ENCODE measurements around the gene SELP. TPM values are rescaled to one million over a fixed set of nuclear protein-coding genes. Genes with fewer than 3 reads are reported as not detected.

SELP gene
- total and polyA plus RNA-seq, 2 of the 13 experiments (the other 11 are each of a cell fraction or from before 2014, with no cell fraction given), result 0.11 TPM; not detected in 1

GRCh38 chr1:169644297-169644696, 14.4 kb upstream of the SELP start:
- H4K20me1 ChIP-seq (ENCODE audit: insufficient read depth, low read length), result no peaks in the 10 kb centered on the region
- no peak overlapping the region for H2AFZ ChIP-seq (ENCODE audit: low read length)
- H3K9me3 ChIP-seq (ENCODE audit: low read length), result no peaks in the 10 kb centered on the region
- no peak overlapping the region for H3K4me2 ChIP-seq (ENCODE audit: low read depth, low read length)
- no peaks in the 10 kb centered on the region for H3K4me1 ChIP-seq (ENCODE audit: insufficient read depth, low read length)
- peaks cover 0 to 5% of the 10 kb centered on the region in 2 experiments; a peak in 1 of 5 replicates for H3K27me3 ChIP-seq (ENCODE audit: control insufficient read depth in 1 of 2, insufficient read depth in 2 of 2, low read length in 2 of 2)
- DNase-seq (ENCODE audit: low spot score) (no peak), FAIRE-seq (no peak), ATAC-seq (no peak)
- WGBS (ENCODE audit: low lambda C conversion rate), result 10% methylated on average over 3 of the region's 3 CpGs
- no TSS peak for BruUV-seq (replicated peaks)
- ChIA-PET CTCF (ENCODE audit: low intra/inter-chr PET ratio, low total read pairs) (no interaction called here), POLR2A (no interaction called here)
- H3K36me3 ChIP-seq (replicated peaks in 1 of 2; ENCODE audit: control insufficient read depth in 1 of 2, insufficient read depth in 2 of 2, low read length in 2 of 2), result no peaks in the 10 kb centered on the region
- in situ Hi-C loops (cut with HindIII; ENCODE audit: extremely low pct_ligation_motif_present, low pct_unique_long_range_greater_than_20kb) (no loop called here), intact Hi-C loops (cut with micrococcal nuclease; ENCODE audit: unreplicated experiment) (no loop called here)
- no peak for TF ChIP-seq E2F5 (CRISPR knock-in tag; conservative IDR thresholded peaks at IDR 0.05)
- TF ChIP-seq MAFF (IDR thresholded peaks at IDR 0.05; ENCODE audit: low read depth, low read length), result peak; percentile 87
- no peak for TF ChIP-seq ZNF33A (CRISPR knock-in tag; IDR thresholded peaks at IDR 0.05; ENCODE audit: borderline replicate concordance)
- TF ChIP-seq MAFK (conservative IDR thresholded peaks at IDR 0.05 in 1 of 2, IDR thresholded peaks at IDR 0.05 in 1 of 2; ENCODE audit: low read length in 2 of 2), result peak; percentile 84 to 90
- H3K79me2 ChIP-seq (ENCODE audit: insufficient read depth, low read length), result no peaks in the 10 kb centered on the region
- no peak overlapping the region for H3K4me3 ChIP-seq (replicated peaks in 1 of 3; ENCODE audit: insufficient read depth in 1 of 3, low read depth in 2 of 3, low read length in 3 of 3)
- H3K9ac ChIP-seq (ENCODE audit: insufficient read depth, low read depth, low read length), result no peak overlapping the region
- H3K27ac ChIP-seq (ENCODE audit: extremely low read length, insufficient read depth, low read length), result no peak overlapping the region

- no peaks in the 10 kb centered on the region for H3K36me3 ChIP-seq (replicated peaks in 1 of 2; ENCODE audit: control insufficient read depth in 1 of 2, insufficient read depth in 2 of 2, low read length in 2 of 2)
- in situ Hi-C loops (cut with HindIII; ENCODE audit: extremely low pct_ligation_motif_present, low pct_unique_long_range_greater_than_20kb), result no loop called here
- H4K20me1 ChIP-seq (ENCODE audit: insufficient read depth, low read length), result no peaks in the 10 kb centered on the region
- no TSS peak for BruUV-seq (replicated peaks)
- DNase-seq (ENCODE audit: low spot score), result no peak
- H3K27me3 ChIP-seq (ENCODE audit: control insufficient read depth in 1 of 2, insufficient read depth in 2 of 2, low read length in 2 of 2), result no peaks in the 10 kb centered on the region
- POLR2A ChIA-PET, result no interaction called here
- intact Hi-C loops (cut with micrococcal nuclease; ENCODE audit: unreplicated experiment), result no loop called here
- H3K9ac ChIP-seq (ENCODE audit: insufficient read depth, low read depth, low read length), result no peak overlapping the region
- no peaks in the 10 kb centered on the region for H3K4me1 ChIP-seq (ENCODE audit: insufficient read depth, low read length)
- no peak overlapping the region for H3K4me2 ChIP-seq (ENCODE audit: low read depth, low read length)
- peaks cover 19% of the 10 kb centered on the region for H3K9me3 ChIP-seq (ENCODE audit: low read length)
- FAIRE-seq, result no peak
- no peak overlapping the region for H3K27ac ChIP-seq (ENCODE audit: extremely low read length, insufficient read depth, low read length)
- no peak overlapping the region for H2AFZ ChIP-seq (ENCODE audit: low read length)
- WGBS (ENCODE audit: low lambda C conversion rate), result 0% methylated on average over 1 of the region's 1 CpG
- no peaks in the 10 kb centered on the region for H3K79me2 ChIP-seq (ENCODE audit: insufficient read depth, low read length)
- TF ChIP-seq ZNF616 (CRISPR knock-in tag; IDR thresholded peaks at IDR 0.05; ENCODE audit: low read depth) (no peak), ZNF773 (CRISPR knock-in tag; IDR thresholded peaks at IDR 0.05; ENCODE audit: borderline replicate concordance) (no peak), ZNF615 (CRISPR knock-in tag; IDR thresholded peaks at IDR 0.05; ENCODE audit: borderline replicate concordance) (no peak)
- no peak overlapping the region for H3K4me3 ChIP-seq (replicated peaks in 1 of 3; ENCODE audit: insufficient read depth in 1 of 3, low read depth in 2 of 3, low read length in 3 of 3)
- CTCF ChIA-PET (ENCODE audit: low intra/inter-chr PET ratio, low total read pairs), result no interaction called here
- no peak for ATAC-seq
These were observed 5.0 kb upstream of the SELP start for GRCh38 chr1:169634877-169635276.

Data from HepG2 (cell line).